ENCODE results near the gene SRM. TPM values are rescaled to one million over a fixed set of nuclear protein-coding genes. Genes with fewer than 3 reads are reported as not detected.

Gene SRM
- total and polyA plus RNA-seq, 2 donors (not counting 1 experiment from before 2014, with no cell fraction given) = 13.0 to 95.4 TPM

GRCh38 chr1:11024874-11025203, 35.0 kb downstream of the SRM start:
- Histone ChIP-seq H2AFZ (ENCODE audit: low read length) (no peak overlapping the region), H3K9ac (ENCODE audit: insufficient read depth, low read length) (no peak overlapping the region), H3K79me2 (ENCODE audit: control insufficient read depth, insufficient read depth, low read length) (no peaks in the 10 kb centered on the region), H3K4me3 (replicated peaks in 1 of 4; ENCODE audit: control extremely low read depth in 1 of 4, insufficient read depth in 1 of 4, low read depth in 3 of 4, low read length in 4 of 4) (no peak overlapping the region), H3K9me3 (ENCODE audit: control insufficient read depth, insufficient read depth, low read depth, low read length) (no peaks in the 10 kb centered on the region), H3K27ac (ENCODE audit: insufficient read depth, low read length) (no peak overlapping the region), H3K4me1 (ENCODE audit: control insufficient read depth, extremely low read depth, insufficient read depth, low read length) (no peaks in the 10 kb centered on the region), H3K4me2 (ENCODE audit: extremely low read depth, insufficient read depth, low read length) (no peak overlapping the region), H3K36me3 (ENCODE audit: control insufficient read depth, insufficient read depth, low read length) (peaks cover 13% of the 10 kb centered on the region), H3K27me3 (ENCODE audit: control insufficient read depth, insufficient read depth, low read length) (no peaks in the 10 kb centered on the region), H4K20me1 (ENCODE audit: control insufficient read depth, extremely low read depth, insufficient read depth, low read length) (no peaks in the 10 kb centered on the region)
- no peak for DNase-seq (ENCODE audit: low read depth in 2 of 2)
- TF ChIP-seq CTCF (conservative IDR thresholded peaks at IDR 0.05 in 1 of 2, IDR thresholded peaks at IDR 0.05 in 1 of 2; ENCODE audit: low read depth in 1 of 2, low read length in 2 of 2) (no peak), EZH2 (IDR thresholded peaks at IDR 0.05; ENCODE audit: low read length, missing control alignments) (no peak)

- Histone ChIP-seq H3K9me3 (ENCODE audit: control insufficient read depth, insufficient read depth, low read depth, low read length) (no peaks in the 10 kb centered on the region), H3K27me3 (ENCODE audit: control insufficient read depth, insufficient read depth, low read length) (no peaks in the 10 kb centered on the region), H3K27ac (ENCODE audit: insufficient read depth, low read length) (no peak overlapping the region), H3K79me2 (ENCODE audit: control insufficient read depth, insufficient read depth, low read length) (peaks cover under 1% of the 10 kb centered on the region), H3K4me3 (replicated peaks in 1 of 4; ENCODE audit: control extremely low read depth in 1 of 4, insufficient read depth in 1 of 4, low read depth in 3 of 4, low read length in 4 of 4) (no peak overlapping the region), H3K9ac (ENCODE audit: insufficient read depth, low read length) (no peak overlapping the region), H4K20me1 (ENCODE audit: control insufficient read depth, extremely low read depth, insufficient read depth, low read length) (no peaks in the 10 kb centered on the region), H3K4me1 (ENCODE audit: control insufficient read depth, extremely low read depth, insufficient read depth, low read length) (no peaks in the 10 kb centered on the region), H3K4me2 (ENCODE audit: extremely low read depth, insufficient read depth, low read length) (no peak overlapping the region), H2AFZ (ENCODE audit: low read length) (no peak overlapping the region), H3K36me3 (ENCODE audit: control insufficient read depth, insufficient read depth, low read length) (peaks cover 13% of the 10 kb centered on the region)
- TF ChIP-seq CTCF (conservative IDR thresholded peaks at IDR 0.05 in 1 of 2, IDR thresholded peaks at IDR 0.05 in 1 of 2; ENCODE audit: low read depth in 1 of 2, low read length in 2 of 2) (no peak), EZH2 (IDR thresholded peaks at IDR 0.05; ENCODE audit: low read length, missing control alignments) (no peak)
- DNase-seq (ENCODE audit: low read depth in 2 of 2) = no peak
Observed at GRCh38 chr1:11024154-11024873, 35.5 kb downstream of the SRM start.

- Histone ChIP-seq H3K4me3 (replicated peaks in 1 of 4; ENCODE audit: control extremely low read depth in 1 of 4, insufficient read depth in 1 of 4, low read depth in 3 of 4, low read length in 4 of 4) (no peak overlapping the region), H2AFZ (ENCODE audit: low read length) (no peak overlapping the region), H3K9me3 (ENCODE audit: control insufficient read depth, insufficient read depth, low read depth, low read length) (no peaks in the 10 kb centered on the region), H3K4me1 (ENCODE audit: control insufficient read depth, extremely low read depth, insufficient read depth, low read length) (no peaks in the 10 kb centered on the region), H3K4me2 (ENCODE audit: extremely low read depth, insufficient read depth, low read length) (no peak overlapping the region), H3K27me3 (ENCODE audit: control insufficient read depth, insufficient read depth, low read length) (no peaks in the 10 kb centered on the region), H4K20me1 (ENCODE audit: control insufficient read depth, extremely low read depth, insufficient read depth, low read length) (no peaks in the 10 kb centered on the region), H3K36me3 (ENCODE audit: control insufficient read depth, insufficient read depth, low read length) (peaks cover 19% of the 10 kb centered on the region), H3K79me2 (ENCODE audit: control insufficient read depth, insufficient read depth, low read length) (peaks cover 3% of the 10 kb centered on the region), H3K27ac (ENCODE audit: insufficient read depth, low read length) (no peak overlapping the region), H3K9ac (ENCODE audit: insufficient read depth, low read length) (no peak overlapping the region)
- no peak for DNase-seq (ENCODE audit: low read depth in 2 of 2)
- no peak for TF ChIP-seq CTCF (conservative IDR thresholded peaks at IDR 0.05 in 1 of 2, IDR thresholded peaks at IDR 0.05 in 1 of 2; ENCODE audit: low read depth in 1 of 2, low read length in 2 of 2)
- no peak for TF ChIP-seq EZH2 (IDR thresholded peaks at IDR 0.05; ENCODE audit: low read length, missing control alignments)
Observed at GRCh38 chr1:11023201-11023600, 36.6 kb downstream of the SRM start.

All from fibroblast of lung (primary cell).